Measurements from ENCODE around the gene SLC46A2.

Gene SLC46A2

GRCh38 chr9:112885324-112885723 is 5.4 kb downstream of the SLC46A2 start:
- no peak for DNase-seq (ENCODE audit: low read depth)

GRCh38 chr9:112884721-112885120 is 6.0 kb downstream of the SLC46A2 start:
- DNase-seq (ENCODE audit: low read depth), result no peak

- DNase-seq (ENCODE audit: low read depth), result peak; percentile 73
Observed at GRCh38 chr9:112884101-112884500, 6.6 kb downstream of the SLC46A2 start.

- DNase-seq (ENCODE audit: low read depth), result peak; percentile 77
Observed at GRCh38 chr9:112881331-112881730, 9.3 kb downstream of the SLC46A2 start.

- DNase-seq (ENCODE audit: low read depth), result no peak
Observed at GRCh38 chr9:112880650-112881049, 10.0 kb downstream of the SLC46A2 start.

GRCh38 chr9:112878752-112879151 is 11.9 kb downstream of the SLC46A2 start:
- DNase-seq (ENCODE audit: low read depth), result no peak

- DNase-seq (ENCODE audit: low read depth), result no peak
Observed at GRCh38 chr9:112873773-112874405, 16.8 kb downstream of the SLC46A2 start.

GRCh38 chr9:112872019-112872418 is 18.7 kb downstream of the SLC46A2 start:
- DNase-seq (ENCODE audit: low read depth), result no peak

- DNase-seq (ENCODE audit: low read depth), result no peak
Observed at GRCh38 chr9:112870556-112870955, 20.1 kb downstream of the SLC46A2 start.

- no peak for DNase-seq (ENCODE audit: low read depth)
Observed at GRCh38 chr9:112869917-112870316, 20.8 kb downstream of the SLC46A2 start.

GRCh38 chr9:112869041-112869529 is 21.6 kb downstream of the SLC46A2 start:
- DNase-seq (ENCODE audit: low read depth), result no peak

GRCh38 chr9:112868461-112868860 is 22.2 kb downstream of the SLC46A2 start:
- DNase-seq (ENCODE audit: low read depth), result no peak

GRCh38 chr9:112867275-112867991 is 23.2 kb downstream of the SLC46A2 start:
- peak; percentile 96 for DNase-seq (ENCODE audit: low read depth)

GRCh38 chr9:112866662-112867274 is 23.9 kb downstream of the SLC46A2 start:
- DNase-seq (ENCODE audit: low read depth), result peak; percentile 95

- no peak for DNase-seq (ENCODE audit: low read depth)
Observed at GRCh38 chr9:112864982-112865381, 25.7 kb downstream of the SLC46A2 start.

GRCh38 chr9:112864403-112864802 is 26.3 kb downstream of the SLC46A2 start:
- no peak for DNase-seq (ENCODE audit: low read depth)

- DNase-seq (ENCODE audit: low read depth), result no peak
Observed at GRCh38 chr9:112863746-112864145, 26.9 kb downstream of the SLC46A2 start.

GRCh38 chr9:112863214-112863613 is 27.5 kb downstream of the SLC46A2 start:
- peak; percentile 21 for DNase-seq (ENCODE audit: low read depth)

GRCh38 chr9:112861638-112862555 is 28.8 kb downstream of the SLC46A2 start:
- DNase-seq (ENCODE audit: low read depth), result peak; percentile 30

GRCh38 chr9:112861155-112861554 is 29.5 kb downstream of the SLC46A2 start:
- no peak for DNase-seq (ENCODE audit: low read depth)

GRCh38 chr9:112860451-112860850 is 30.2 kb downstream of the SLC46A2 start:
- DNase-seq (ENCODE audit: low read depth), result no peak

GRCh38 chr9:112858625-112859147 is 32.0 kb downstream of the SLC46A2 start:
- no peak for DNase-seq (ENCODE audit: low read depth)

All from EH (cell line).